WTC11 (cell line): ENCODE data around the gene POLE3. TPM values are rescaled to one million over a fixed set of nuclear protein-coding genes. Genes with fewer than 3 reads are reported as not detected.

ENCODE experiments used
- AR ChIP-seq: fragments of 250-450 bp; sonication (Bioruptor Pico); IDR thresholded peaks from 2 replicates; pipeline ENCODE4 v1.9.0; 2021; ENCODE audit warnings: mild to moderate bottlenecking
- CREM ChIP-seq: sonication (generic); formaldehyde crosslinking; IDR thresholded peaks from 2 replicates; pipeline ENCODE4 v1.8.1; 2022; ENCODE audit warnings: mild to moderate bottlenecking, missing genetic modification reagents, moderate library complexity
- ELF4 ChIP-seq: sonication (generic); formaldehyde crosslinking; IDR thresholded peaks from 2 replicates; pipeline ENCODE4 v1.8.1; 2022; ENCODE audit warnings: low read depth, mild to moderate bottlenecking, moderate library complexity, missing genetic modification reagents
- ERG ChIP-seq: fragments of 250-450 bp; sonication (Bioruptor Pico); IDR thresholded peaks from 2 replicates; pipeline ENCODE4 v1.8.0; 2021; ENCODE audit warnings: mild to moderate bottlenecking
- GRHL2 ChIP-seq: fragments of 250-450 bp; sonication (Bioruptor Pico); IDR thresholded peaks from 2 replicates; pipeline ENCODE4 v1.8.0; 2022; ENCODE audit warnings: mild to moderate bottlenecking, moderate library complexity; ENCODE audit not compliant: insufficient replicate concordance, severe bottlenecking
- HMGA2 ChIP-seq: fragments of 250-450 bp; sonication (Bioruptor Pico); IDR thresholded peaks from 2 replicates; pipeline ENCODE4 v1.4.0; 2021; ENCODE audit warnings: mild to moderate bottlenecking, moderate library complexity
- IRF2 ChIP-seq: sonication (generic); formaldehyde crosslinking; IDR thresholded peaks from 2 replicates; pipeline ENCODE4 v1.8.0; 2022; ENCODE audit warnings: low read depth, missing genetic modification reagents, borderline replicate concordance
- KAT7 ChIP-seq: sonication (generic); formaldehyde crosslinking; IDR thresholded peaks from 2 replicates; pipeline ENCODE4 v1.8.1; 2023; ENCODE audit warnings: missing genetic modification reagents, mild to moderate bottlenecking, borderline replicate concordance
- MXD4 ChIP-seq: fragments of 250-450 bp; sonication (Bioruptor Pico); IDR thresholded peaks from 2 replicates; pipeline ENCODE4 v1.8.0; 2021; ENCODE audit warnings: mild to moderate bottlenecking, moderate library complexity, borderline replicate concordance
- MYBL2 ChIP-seq: sonication (generic); formaldehyde crosslinking; IDR thresholded peaks from 2 replicates; pipeline ENCODE4 v1.8.1; 2023; ENCODE audit warnings: mild to moderate bottlenecking, moderate library complexity, missing genetic modification reagents
- NFATC4 ChIP-seq: fragments of 250-450 bp; sonication (Bioruptor Pico); IDR thresholded peaks from 2 replicates; pipeline ENCODE4 v1.9.0; 2021; ENCODE audit warnings: mild to moderate bottlenecking
- RORB ChIP-seq: fragments of 250-450 bp; sonication (Bioruptor Pico); IDR thresholded peaks from 2 replicates; pipeline ENCODE4 v1.9.0; 2021; ENCODE audit warnings: mild to moderate bottlenecking
- SMAD3 ChIP-seq: sonication (generic); formaldehyde crosslinking; IDR thresholded peaks from 2 replicates; pipeline ENCODE4 v1.8.0; 2022; ENCODE audit warnings: missing genetic modification reagents, mild to moderate bottlenecking, borderline replicate concordance
- SMAD4 ChIP-seq: sonication (generic); formaldehyde crosslinking; IDR thresholded peaks from 2 replicates; pipeline ENCODE4 v1.8.0; 2022; ENCODE audit warnings: mild to moderate bottlenecking, missing genetic modification reagents
- SOX15 ChIP-seq: fragments of 250-450 bp; sonication (Bioruptor Pico); IDR thresholded peaks from 2 replicates; pipeline ENCODE4 v1.9.0; 2021; ENCODE audit warnings: mild to moderate bottlenecking
- TEAD4 ChIP-seq: sonication (generic); formaldehyde crosslinking; IDR thresholded peaks from 2 replicates; pipeline ENCODE4 v1.8.0; 2022; ENCODE audit warnings: mild to moderate bottlenecking, missing genetic modification reagents
- ZBTB21 ChIP-seq: sonication (generic); formaldehyde crosslinking; IDR thresholded peaks from 2 replicates; pipeline ENCODE4 v1.8.1; 2023; ENCODE audit warnings: mild to moderate bottlenecking, missing genetic modification reagents, borderline replicate concordance
- ZNF232 ChIP-seq: sonication (generic); formaldehyde crosslinking; IDR thresholded peaks from 2 replicates; pipeline ENCODE4 v1.8.0; 2022; ENCODE audit warnings: mild to moderate bottlenecking, missing genetic modification reagents
- ZNF281 ChIP-seq: sonication (generic); formaldehyde crosslinking; IDR thresholded peaks from 2 replicates; pipeline ENCODE4 v1.8.0; 2023; ENCODE audit warnings: mild to moderate bottlenecking, missing genetic modification reagents
- ZNF317 ChIP-seq: sonication (generic); formaldehyde crosslinking; IDR thresholded peaks from 2 replicates; pipeline ENCODE4 v1.8.1; 2023; ENCODE audit warnings: low read depth, mild to moderate bottlenecking, moderate library complexity, missing genetic modification reagents, borderline replicate concordance
- ZNF416 ChIP-seq: fragments of 250-450 bp; sonication (Bioruptor Pico); IDR thresholded peaks from 2 replicates; pipeline ENCODE4 v1.9.0; 2021; ENCODE audit warnings: mild to moderate bottlenecking, inconsistent platforms
- ZNF512 ChIP-seq: sonication (generic); formaldehyde crosslinking; IDR thresholded peaks from 2 replicates; pipeline ENCODE4 v1.8.1; 2022; ENCODE audit warnings: missing genetic modification reagents, borderline replicate concordance
- ZNF671 ChIP-seq: fragments of 250-450 bp; sonication (Bioruptor Pico); IDR thresholded peaks from 2 replicates; pipeline ENCODE4 v1.8.0; 2021; ENCODE audit warnings: mild to moderate bottlenecking
- total RNA-seq: library from RNA; stranded (reverse); gene quantifications from 3 replicates; pipeline ENCODE4 v1.2.3, GENCODE V29; 2021
- TF ChIP-seq, protein P1 (sequence below): sonication (generic); formaldehyde crosslinking; IDR thresholded peaks from 2 replicates; pipeline ENCODE4 v1.8.1; 2023; ENCODE audit warnings: mild to moderate bottlenecking, missing genetic modification reagents
- TF ChIP-seq, protein P2 (sequence below): fragments of 250-450 bp; sonication (Bioruptor Pico); IDR thresholded peaks from 2 replicates; pipeline ENCODE4 v1.9.0; 2021; ENCODE audit warnings: mild to moderate bottlenecking
- TF ChIP-seq, protein P3 (sequence below): sonication (generic); formaldehyde crosslinking; IDR thresholded peaks from 2 replicates; pipeline ENCODE4 v1.8.1; 2023; ENCODE audit warnings: mild to moderate bottlenecking, missing genetic modification reagents, moderate library complexity
- TF ChIP-seq, protein P4 (sequence below): sonication (generic); formaldehyde crosslinking; IDR thresholded peaks from 2 replicates; pipeline ENCODE4 v1.8.0; 2022; ENCODE audit warnings: mild to moderate bottlenecking, missing genetic modification reagents

Gene POLE3
- total RNA-seq, 1 experiment from 2014 or later: 43.6 TPM

- TF ChIP-seq, protein P1, sequence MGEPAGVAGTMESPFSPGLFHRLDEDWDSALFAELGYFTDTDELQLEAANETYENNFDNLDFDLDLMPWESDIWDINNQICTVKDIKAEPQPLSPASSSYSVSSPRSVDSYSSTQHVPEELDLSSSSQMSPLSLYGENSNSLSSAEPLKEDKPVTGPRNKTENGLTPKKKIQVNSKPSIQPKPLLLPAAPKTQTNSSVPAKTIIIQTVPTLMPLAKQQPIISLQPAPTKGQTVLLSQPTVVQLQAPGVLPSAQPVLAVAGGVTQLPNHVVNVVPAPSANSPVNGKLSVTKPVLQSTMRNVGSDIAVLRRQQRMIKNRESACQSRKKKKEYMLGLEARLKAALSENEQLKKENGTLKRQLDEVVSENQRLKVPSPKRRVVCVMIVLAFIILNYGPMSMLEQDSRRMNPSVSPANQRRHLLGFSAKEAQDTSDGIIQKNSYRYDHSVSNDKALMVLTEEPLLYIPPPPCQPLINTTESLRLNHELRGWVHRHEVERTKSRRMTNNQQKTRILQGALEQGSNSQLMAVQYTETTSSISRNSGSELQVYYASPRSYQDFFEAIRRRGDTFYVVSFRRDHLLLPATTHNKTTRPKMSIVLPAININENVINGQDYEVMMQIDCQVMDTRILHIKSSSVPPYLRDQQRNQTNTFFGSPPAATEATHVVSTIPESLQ: no peak
- no peak for TF ChIP-seq NFATC4
- no peak for TF ChIP-seq GRHL2 (CRISPR knock-in tag)
- TF ChIP-seq ZNF317: no peak
- TF ChIP-seq RORB: no peak
- no peak for TF ChIP-seq AR (CRISPR knock-in tag)
- TF ChIP-seq SMAD4: no peak
- no peak for TF ChIP-seq ZNF232 (CRISPR knock-in tag)
- no peak for TF ChIP-seq IRF2 (CRISPR knock-in tag)
- no peak for TF ChIP-seq SMAD3
- no peak for TF ChIP-seq HMGA2 (CRISPR knock-in tag)
- no peak for TF ChIP-seq KAT7 (CRISPR knock-in tag)
- TF ChIP-seq ZBTB21 (CRISPR knock-in tag): peak; percentile 53; the same call in 1 of the 2 replicates
- no peak for TF ChIP-seq ELF4 (CRISPR knock-in tag)
- TF ChIP-seq, protein P2, sequence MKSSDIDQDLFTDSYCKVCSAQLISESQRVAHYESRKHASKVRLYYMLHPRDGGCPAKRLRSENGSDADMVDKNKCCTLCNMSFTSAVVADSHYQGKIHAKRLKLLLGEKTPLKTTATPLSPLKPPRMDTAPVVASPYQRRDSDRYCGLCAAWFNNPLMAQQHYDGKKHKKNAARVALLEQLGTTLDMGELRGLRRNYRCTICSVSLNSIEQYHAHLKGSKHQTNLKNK (CRISPR knock-in tag): no peak
- TF ChIP-seq ZNF281 (CRISPR knock-in tag): no peak
- TF ChIP-seq TEAD4 (CRISPR knock-in tag): no peak
- TF ChIP-seq ZNF512 (CRISPR knock-in tag): no peak
- no peak for TF ChIP-seq ZNF671 (CRISPR knock-in tag)
- TF ChIP-seq, protein P3, sequence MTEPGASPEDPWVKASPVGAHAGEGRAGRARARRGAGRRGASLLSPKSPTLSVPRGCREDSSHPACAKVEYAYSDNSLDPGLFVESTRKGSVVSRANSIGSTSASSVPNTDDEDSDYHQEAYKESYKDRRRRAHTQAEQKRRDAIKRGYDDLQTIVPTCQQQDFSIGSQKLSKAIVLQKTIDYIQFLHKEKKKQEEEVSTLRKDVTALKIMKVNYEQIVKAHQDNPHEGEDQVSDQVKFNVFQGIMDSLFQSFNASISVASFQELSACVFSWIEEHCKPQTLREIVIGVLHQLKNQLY (CRISPR knock-in tag): no peak
- no peak for TF ChIP-seq CREM (CRISPR knock-in tag)
- no peak for TF ChIP-seq ZNF416
- TF ChIP-seq, protein P4, sequence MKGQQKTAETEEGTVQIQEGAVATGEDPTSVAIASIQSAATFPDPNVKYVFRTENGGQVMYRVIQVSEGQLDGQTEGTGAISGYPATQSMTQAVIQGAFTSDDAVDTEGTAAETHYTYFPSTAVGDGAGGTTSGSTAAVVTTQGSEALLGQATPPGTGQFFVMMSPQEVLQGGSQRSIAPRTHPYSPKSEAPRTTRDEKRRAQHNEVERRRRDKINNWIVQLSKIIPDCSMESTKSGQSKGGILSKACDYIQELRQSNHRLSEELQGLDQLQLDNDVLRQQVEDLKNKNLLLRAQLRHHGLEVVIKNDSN (CRISPR knock-in tag): no peak
- no peak for TF ChIP-seq MXD4
- TF ChIP-seq SOX15 (CRISPR knock-in tag): no peak
- TF ChIP-seq MYBL2 (CRISPR knock-in tag): no peak
- TF ChIP-seq ERG (CRISPR knock-in tag): no peak
Observed at GRCh38 chr9:113401027-113401792, 9.3 kb downstream of the POLE3 start, which contains the start of gene ALAD (continued).
